HUES6 (cell line): ENCODE results near the gene BTRC.
A peak's percentile ranks its signal among the peaks of the same experiment; 100 is the strongest.
"Not testable (repeated sequence)": the region's sequence is repeated elsewhere in the genome, so short reads cannot be mapped to it uniquely, and the experiment has no call there.

Experiments used
- H3K27ac ChIP-seq: 2 replicates; pipeline ENCODE4 v1.7.0; 2013; ENCODE audit warnings: low read depth, mild to moderate bottlenecking, low read length, inconsistent platforms
- H3K27me3 ChIP-seq: 2 replicates; pipeline ENCODE4 v1.6.1; 2013; ENCODE audit warnings: low read length; ENCODE audit not compliant: control insufficient read depth, insufficient read depth
- H3K36me3 ChIP-seq: 2 replicates; pipeline ENCODE4 v1.6.1; 2013; ENCODE audit warnings: low read length; ENCODE audit not compliant: control insufficient read depth, insufficient read depth
- H3K4me1 ChIP-seq: 2 replicates; pipeline ENCODE4 v1.6.1; 2013; ENCODE audit warnings: low read length; ENCODE audit not compliant: control insufficient read depth, insufficient read depth
- H3K4me3 ChIP-seq: 2 replicates; pipeline ENCODE4 v1.5.1; 2013; ENCODE audit warnings: low read depth, low read length
- H3K9ac ChIP-seq: one replicate; pipeline ENCODE4 v1.6.1; 2013; ENCODE audit warnings: mild to moderate bottlenecking, low read length
- H3K9me3 ChIP-seq: 2 replicates; pipeline ENCODE4 v1.6.1; 2013; ENCODE audit warnings: low read depth, low read length; ENCODE audit not compliant: control insufficient read depth, insufficient read depth

Gene BTRC

DNA sequence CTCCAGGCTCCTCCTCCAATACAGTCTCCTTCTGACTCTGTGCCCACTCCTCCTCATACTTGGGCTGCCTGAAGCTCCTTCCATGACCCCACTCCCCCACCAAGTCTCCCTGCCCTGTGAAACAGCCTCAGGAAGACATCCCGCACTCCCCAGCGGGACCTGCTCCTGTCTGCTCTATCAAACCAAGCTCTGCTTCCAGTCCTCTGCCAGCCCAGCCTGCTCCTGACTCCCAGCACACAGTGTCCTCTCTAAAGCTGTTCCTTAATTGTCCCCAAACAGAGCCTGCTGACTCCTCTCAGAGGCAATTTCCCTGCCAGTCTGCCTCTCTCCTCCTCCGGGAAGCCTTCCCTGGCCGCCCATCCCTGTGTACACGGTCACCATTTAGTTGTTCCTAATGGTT lies 224.2 kb downstream of the BTRC start:
- Histone ChIP-seq H3K9ac (no peak overlapping the region), H3K27me3 (no peaks in the 10 kb centered on the region), H3K27ac (no peak overlapping the region), H3K36me3 (peaks cover 51% of the 10 kb centered on the region), H3K9me3 (peaks cover 5% of the 10 kb centered on the region; the same call in 1 of the 2 replicates), H3K4me1 (peaks cover 13% of the 10 kb centered on the region), H3K4me3 (no peak overlapping the region)

DNA sequence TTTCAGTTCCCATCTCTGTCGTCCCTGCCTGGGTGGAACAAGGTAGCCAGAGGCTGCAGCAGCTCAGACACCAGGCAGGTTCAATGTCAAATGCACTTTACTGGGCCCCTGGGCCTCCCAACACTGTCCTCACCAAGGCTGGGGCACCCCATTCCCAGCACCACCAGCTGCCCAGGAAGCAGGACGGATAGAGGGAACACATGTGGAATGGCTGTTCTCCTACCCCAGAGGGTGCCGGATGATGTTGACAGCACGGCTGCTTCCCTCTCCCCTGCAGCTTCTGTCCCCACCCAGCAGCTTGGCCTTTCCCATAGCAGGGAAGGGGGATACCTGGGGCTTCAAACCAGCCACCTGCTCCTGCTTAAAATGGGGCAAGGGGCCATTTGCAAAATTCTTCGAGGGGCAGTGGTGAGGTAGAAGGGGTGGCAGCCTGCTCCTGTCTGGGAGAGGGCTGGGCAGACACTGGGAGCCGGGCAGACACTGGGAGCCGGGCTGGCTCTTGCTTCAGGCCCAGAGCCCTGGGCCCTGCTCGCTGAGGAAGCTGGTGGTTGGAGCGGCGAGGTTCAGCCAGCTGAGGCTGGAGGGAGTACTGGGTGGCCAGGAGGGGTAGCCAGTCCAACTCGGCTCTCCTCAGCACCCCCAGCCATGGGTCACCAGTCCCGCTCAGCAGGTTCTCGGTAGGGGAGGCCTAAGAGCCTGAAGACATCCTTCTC lies 225.0 kb downstream of the BTRC start:
- H3K4me3 ChIP-seq = no peak overlapping the region
- peaks cover 58% of the 10 kb centered on the region for H3K36me3 ChIP-seq
- H3K4me1 ChIP-seq = peaks cover 13% of the 10 kb centered on the region

DNA sequence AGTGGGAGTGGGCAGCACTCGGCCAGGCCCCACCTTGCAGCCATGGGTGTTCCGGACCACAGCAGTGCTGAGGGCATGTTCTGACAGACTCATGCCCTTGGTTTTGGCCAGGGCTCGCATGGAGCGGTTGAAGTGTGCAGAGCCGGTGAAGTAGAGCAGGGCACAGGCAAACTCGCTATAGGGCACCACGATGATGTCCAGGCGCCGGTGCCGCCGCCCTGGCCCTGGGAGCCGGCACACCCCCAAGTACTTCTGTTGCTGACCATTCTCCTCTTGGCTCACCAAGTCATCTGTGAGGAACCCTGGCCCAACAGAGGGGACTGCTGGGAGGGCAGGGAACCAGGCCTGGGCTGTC lies 225.5 kb downstream of the BTRC start:
- H3K27ac ChIP-seq = no peak overlapping the region
- H3K4me1 ChIP-seq = peaks cover 13% of the 10 kb centered on the region
- no peaks in the 10 kb centered on the region for H3K27me3 ChIP-seq
- H3K4me3 ChIP-seq = no peak overlapping the region
- no peak overlapping the region for H3K9ac ChIP-seq
- H3K9me3 ChIP-seq = peaks cover 5% of the 10 kb centered on the region; the same call in 1 of the 2 replicates
- H3K36me3 ChIP-seq = peaks cover 61% of the 10 kb centered on the region

More for the DNA sequence above, 225.0 kb downstream of the BTRC start:
- Histone ChIP-seq H3K27me3 (no peaks in the 10 kb centered on the region), H3K9ac (no peak overlapping the region), H3K27ac (no peak overlapping the region), H3K9me3 (peaks cover 5% of the 10 kb centered on the region; the same call in 1 of the 2 replicates)

DNA sequence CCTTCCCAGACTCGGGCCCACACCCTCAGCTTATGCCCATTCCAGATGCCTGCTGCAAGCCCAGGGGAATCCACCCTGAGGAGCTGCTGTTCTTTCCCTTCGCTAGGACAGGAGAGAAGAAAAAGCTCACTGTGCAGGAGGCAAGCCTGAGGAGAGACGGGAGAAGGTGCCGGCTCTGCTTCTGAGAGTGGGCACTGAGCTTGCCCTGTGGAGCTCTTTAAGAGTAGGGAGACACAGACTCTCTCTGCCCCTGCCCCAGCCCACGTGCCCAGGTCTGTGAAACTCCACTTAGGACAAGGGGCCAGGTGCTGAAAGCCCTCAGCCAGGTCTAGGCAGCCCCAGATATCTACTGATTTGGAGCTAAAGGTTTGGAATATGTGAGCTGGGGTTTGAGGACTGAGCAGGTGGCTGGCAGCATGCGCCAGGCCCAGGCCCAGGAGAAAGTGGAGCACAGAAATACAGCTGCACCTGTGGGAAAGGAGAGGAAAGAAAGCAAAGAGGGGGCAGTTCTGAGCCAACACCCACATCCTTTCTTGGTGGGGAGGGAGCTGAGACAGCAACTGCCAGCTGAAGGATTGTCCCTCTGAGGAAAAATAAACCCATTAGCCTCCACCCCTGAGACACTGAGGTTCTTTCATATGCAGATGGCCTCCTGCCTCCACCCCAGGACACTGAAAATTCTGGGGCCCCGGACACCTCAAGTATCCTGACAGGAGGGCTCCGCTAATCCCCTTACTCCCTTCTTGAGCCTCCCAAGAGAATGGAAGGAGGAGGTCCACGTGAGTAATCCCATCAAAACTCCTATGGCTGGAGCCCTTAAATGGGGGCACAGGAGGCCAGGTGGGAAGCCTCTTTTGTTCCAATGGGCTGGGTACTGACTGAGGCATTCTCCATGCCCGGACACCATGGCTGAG lies 226.8 kb downstream of the BTRC start:
- Histone ChIP-seq H3K36me3 (peaks cover 68% of the 10 kb centered on the region), H3K4me3 (peak overlapping the region; percentile 18; the same call in 1 of the 2 replicates), H3K27me3 (no peaks in the 10 kb centered on the region), H3K27ac (no peak overlapping the region), H3K9me3 (peaks cover 5% of the 10 kb centered on the region; the same call in 1 of the 2 replicates), H3K4me1 (peaks cover 13% of the 10 kb centered on the region), H3K9ac (peak overlapping the region; percentile 8)

DNA sequence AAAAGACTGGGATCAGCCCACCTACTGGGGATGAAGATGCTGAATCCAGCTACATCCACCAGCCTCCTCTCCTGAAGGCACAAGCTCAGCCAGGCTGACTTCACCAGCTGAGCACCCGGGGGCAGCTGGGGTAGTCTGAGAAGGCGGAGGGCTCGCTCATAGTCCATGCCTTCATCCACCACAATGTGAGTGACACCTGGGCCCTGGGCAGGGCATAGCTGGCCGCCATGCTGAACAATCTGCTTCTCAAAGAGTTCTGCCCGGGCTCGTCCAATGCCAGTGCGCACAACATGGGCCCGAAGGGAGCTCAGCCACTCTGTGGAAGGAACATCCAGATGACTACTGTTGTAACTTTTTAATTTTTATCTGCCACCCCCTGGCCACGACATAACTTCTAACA lies 231.9 kb downstream of the BTRC start:
- H3K4me3 ChIP-seq = no peak overlapping the region
- no peaks in the 10 kb centered on the region for H3K9me3 ChIP-seq
- no peaks in the 10 kb centered on the region for H3K27me3 ChIP-seq
- peaks cover 32% of the 10 kb centered on the region for H3K36me3 ChIP-seq
- no peak overlapping the region for H3K27ac ChIP-seq
- H3K4me1 ChIP-seq = peaks cover 22% of the 10 kb centered on the region
- no peak overlapping the region for H3K9ac ChIP-seq

DNA sequence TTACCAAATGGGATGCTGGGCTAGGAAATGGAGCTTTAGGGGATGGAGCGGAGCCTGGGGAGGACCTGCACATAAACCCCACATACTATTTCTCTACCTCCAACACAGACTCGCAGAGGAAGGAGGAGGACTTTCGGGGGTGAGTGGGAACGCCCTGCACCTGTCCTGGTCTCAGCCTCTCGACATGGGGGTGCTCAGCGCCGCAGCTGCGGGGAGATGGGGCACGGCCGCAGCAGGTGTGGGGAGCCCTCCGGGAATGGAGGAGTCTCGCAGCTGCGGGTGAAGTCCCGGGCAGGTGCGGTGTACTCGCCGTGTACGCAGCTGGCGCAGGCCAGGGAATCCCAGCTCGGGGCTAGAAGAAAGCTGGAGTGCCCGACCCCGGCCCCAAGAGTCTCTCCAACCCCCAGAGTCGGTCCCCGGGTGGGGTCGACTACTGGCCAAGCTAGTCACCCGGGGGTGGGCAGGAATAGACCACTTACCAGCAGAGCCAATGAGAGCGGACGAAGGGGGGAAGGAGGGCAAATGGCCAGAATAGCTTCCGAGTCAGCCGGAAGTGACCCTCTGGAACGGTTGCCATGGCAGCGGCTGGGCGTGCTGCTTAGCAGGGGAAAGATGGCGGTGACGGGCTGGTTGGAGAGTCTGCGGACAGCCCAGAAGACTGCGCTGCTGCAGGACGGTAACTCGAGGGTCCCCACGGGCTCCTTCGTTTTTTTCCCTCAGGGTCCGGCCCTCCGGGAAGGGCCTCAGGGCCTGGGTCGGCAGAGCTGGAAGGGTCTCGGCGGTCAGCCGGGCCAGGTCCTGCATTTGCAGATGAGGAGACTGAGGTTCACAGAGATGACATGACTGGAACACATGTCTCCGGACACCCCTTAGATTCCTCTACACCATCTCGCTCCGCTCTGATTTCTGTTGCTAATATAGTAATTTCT lies 234.0 kb downstream of the BTRC start, which contains the start of the genes DPCD and POLL:
Gene DPCD (plus strand): TSS at position 597 of the 929 bp plus-strand sequence. CDS start 16 bp downstream, at position 613.
Gene POLL (minus strand): TSS at position 533 of the 929 bp plus-strand sequence. CDS start 897 bp downstream, outside the sequence.
- Histone ChIP-seq H3K9ac (peak within 1 kb of the TSS; percentile 79), H3K36me3 (peaks cover 21% of the 10 kb centered on the region), H3K27ac (no peak within 1 kb of the TSS), H3K9me3 (no peaks in the 10 kb centered on the region), H3K4me3 (peak within 1 kb of the TSS; percentile 96), H3K4me1 (peaks cover 15% of the 10 kb centered on the region), H3K27me3 (no peaks in the 10 kb centered on the region)

DNA sequence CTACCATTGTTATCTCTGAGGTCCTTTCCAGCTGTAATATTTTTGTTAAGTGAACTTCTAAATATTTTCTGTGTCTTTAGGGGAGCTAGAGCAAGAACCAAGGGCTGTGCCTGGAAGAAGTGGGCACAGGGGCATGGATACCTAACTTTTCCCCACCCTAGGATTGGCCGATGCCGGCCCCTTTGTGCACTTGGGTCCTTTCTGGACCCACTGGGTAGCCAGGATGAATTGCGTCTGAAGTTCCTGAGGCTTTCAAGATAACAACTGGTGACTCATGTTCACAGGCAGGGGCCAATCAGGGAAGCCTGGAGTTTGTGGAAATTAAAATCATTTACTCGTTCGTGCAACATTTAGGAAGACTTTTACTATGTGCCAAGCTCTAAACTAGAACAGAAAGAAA lies 234.9 kb downstream of the BTRC start:
- Histone ChIP-seq H3K9me3 (no peaks in the 10 kb centered on the region), H3K4me1 (peaks cover 15% of the 10 kb centered on the region), H3K27me3 (no peaks in the 10 kb centered on the region), H3K27ac (no peak overlapping the region), H3K36me3 (peaks cover 12% of the 10 kb centered on the region), H3K9ac (no peak overlapping the region), H3K4me3 (peak overlapping the region; percentile 96)

DNA sequence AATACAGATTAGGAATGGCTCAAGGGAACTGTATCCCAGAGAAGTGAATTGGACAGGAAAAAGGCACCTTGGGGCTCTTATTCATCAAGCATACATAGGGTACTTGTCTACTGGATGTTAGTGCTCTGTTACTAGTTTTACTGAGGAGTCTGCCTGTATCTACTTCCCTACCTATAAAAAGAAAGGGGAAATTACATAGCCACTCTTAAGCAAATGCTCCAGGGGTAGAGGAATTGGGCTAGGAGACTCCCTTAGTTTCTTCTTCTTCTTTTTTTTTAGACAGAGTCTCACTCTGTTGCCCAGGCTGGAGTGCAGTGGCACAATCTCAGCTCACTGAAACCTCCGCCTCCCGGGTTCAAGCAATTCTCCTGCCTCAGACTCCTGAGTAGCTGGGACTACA lies 239.4 kb downstream of the BTRC start:
- not testable (repeated sequence) for H3K36me3 ChIP-seq, H3K27me3 ChIP-seq, H3K27ac ChIP-seq, H3K9me3 ChIP-seq, H3K9ac ChIP-seq, H3K4me3 ChIP-seq
- H3K4me1 ChIP-seq = peaks cover 12% of the 10 kb centered on the region; the same call in 1 of the 2 replicates

DNA sequence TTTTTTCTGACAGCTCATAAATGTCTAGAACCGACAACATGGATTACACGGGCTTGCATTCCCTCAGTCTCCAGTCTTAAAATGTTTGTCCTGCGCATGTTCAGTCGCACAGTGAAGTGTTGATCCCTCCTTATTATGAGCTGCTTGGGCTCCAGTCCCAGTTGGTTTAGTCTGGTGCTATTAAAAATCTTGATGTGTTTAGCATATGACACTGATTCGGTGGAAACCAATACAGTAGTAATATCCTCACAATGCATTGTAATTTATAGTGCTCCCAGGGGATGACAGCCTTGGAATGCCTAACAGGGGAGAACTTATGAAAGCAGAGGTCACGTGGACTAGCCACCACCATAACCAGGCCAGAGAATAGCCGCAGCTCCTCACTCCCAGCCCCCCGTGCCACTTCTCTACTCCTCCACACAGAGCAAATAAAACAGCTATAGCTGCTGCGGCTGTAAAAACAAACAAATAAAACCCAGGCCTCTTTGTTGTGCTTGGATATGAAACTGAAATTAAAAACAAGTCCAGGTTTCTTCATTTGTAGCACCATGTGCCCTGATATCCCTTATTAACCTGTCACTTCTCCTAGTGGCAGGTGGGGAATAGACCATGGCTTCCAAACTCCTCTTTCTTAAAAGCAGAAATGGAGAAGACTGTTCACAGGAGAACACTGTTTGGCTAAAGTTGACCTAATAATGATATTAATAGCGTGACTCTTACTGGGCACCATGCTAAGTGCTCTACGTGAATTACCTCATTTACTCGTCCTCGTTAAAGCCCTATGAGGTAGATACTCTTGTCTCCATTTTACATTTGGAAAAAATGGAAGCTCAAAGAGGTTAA lies 241.8 kb downstream of the BTRC start:
- Histone ChIP-seq H3K9me3 (no peaks in the 10 kb centered on the region), H3K4me1 (0 out of 2 replicates have a peak, but pooled peaks cover 5% of the 10 kb centered on the region), H3K9ac (no peak overlapping the region), H3K4me3 (no peak overlapping the region), H3K27me3 (no peaks in the 10 kb centered on the region), H3K27ac (no peak overlapping the region), H3K36me3 (no peaks in the 10 kb centered on the region)
